ENCODE measurements around the gene SLC19A1.

Gene SLC19A1

GRCh38 chr21:45450423-45451090 is 91.7 kb downstream of the SLC19A1 start:
- H3K4me1 ChIP-seq (ENCODE audit: insufficient read depth, low read length): no peaks in the 10 kb centered on the region
- H3K9ac ChIP-seq (ENCODE audit: low read depth, low read length): no peak overlapping the region
- H3K36me3 ChIP-seq (ENCODE audit: insufficient read depth, low read length): no peaks in the 10 kb centered on the region; the same call in 1 of the 2 replicates
- H3K9me3 ChIP-seq (ENCODE audit: control insufficient read depth, insufficient read depth, low read length): 0 out of 2 replicates have a peak, but pooled peaks cover 4% of the 10 kb centered on the region

DNA sequence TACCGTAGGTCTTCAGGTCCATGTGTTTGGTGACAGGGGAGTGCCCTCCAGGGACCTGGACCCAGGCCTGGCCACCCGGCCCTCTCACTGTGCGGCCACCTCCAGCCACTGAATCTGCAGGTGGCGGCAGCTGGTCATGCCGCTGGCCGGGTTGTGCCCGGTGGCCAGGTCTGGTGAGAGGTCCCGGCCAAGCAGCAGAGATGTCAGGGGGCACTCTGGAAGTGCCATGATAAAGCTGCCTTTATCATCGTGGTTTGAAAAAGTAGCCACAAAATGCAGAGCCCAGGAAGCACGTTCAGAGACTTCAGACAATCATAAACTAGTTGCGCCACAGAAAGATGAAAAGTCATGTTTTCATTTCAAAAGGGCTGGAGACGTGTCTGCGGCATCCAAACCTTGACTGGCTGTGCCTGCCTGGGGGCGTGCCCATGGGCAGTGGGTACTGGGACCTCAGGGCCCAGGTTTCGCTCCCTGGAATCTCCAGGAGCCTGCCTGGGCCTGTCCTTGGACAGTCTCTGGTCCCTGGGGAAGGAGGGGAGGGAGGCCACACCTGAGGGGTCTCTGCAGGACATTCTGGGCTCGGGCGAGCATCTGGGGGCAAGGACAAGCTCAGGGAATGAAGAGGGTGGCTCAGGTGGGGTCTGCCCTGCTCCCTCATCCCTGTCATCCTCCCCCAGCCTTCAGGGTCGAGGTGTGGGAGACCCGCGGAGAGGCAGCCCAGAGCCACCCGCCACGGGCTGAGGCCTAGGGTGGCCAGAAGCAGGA is 92.4 kb downstream of the SLC19A1 start:
- Histone ChIP-seq H3K36me3 (ENCODE audit: insufficient read depth, low read length) (no peaks in the 10 kb centered on the region; the same call in 1 of the 2 replicates), H3K9ac (ENCODE audit: low read depth, low read length) (no peak overlapping the region), H3K9me3 (ENCODE audit: control insufficient read depth, insufficient read depth, low read length) (0 out of 2 replicates have a peak, but pooled peaks cover 4% of the 10 kb centered on the region), H3K4me1 (ENCODE audit: insufficient read depth, low read length) (no peaks in the 10 kb centered on the region)

GRCh38 chr21:45448810-45449657 is 93.2 kb downstream of the SLC19A1 start:
- H3K4me1 ChIP-seq (ENCODE audit: insufficient read depth, low read length): no peaks in the 10 kb centered on the region
- no peak overlapping the region for H3K9ac ChIP-seq (ENCODE audit: low read depth, low read length)
- H3K36me3 ChIP-seq (ENCODE audit: insufficient read depth, low read length): no peaks in the 10 kb centered on the region; the same call in 1 of the 2 replicates
- 0 out of 2 replicates have a peak, but pooled peaks cover 4% of the 10 kb centered on the region for H3K9me3 ChIP-seq (ENCODE audit: control insufficient read depth, insufficient read depth, low read length)

- Histone ChIP-seq H3K4me1 (ENCODE audit: insufficient read depth, low read length) (no peaks in the 10 kb centered on the region), H3K9me3 (ENCODE audit: control insufficient read depth, insufficient read depth, low read length) (0 out of 2 replicates have a peak, but pooled peaks cover 4% of the 10 kb centered on the region), H3K36me3 (ENCODE audit: insufficient read depth, low read length) (no peaks in the 10 kb centered on the region), H3K9ac (ENCODE audit: low read depth, low read length) (no peak overlapping the region)
Measured at GRCh38 chr21:45448283-45448809, 93.9 kb downstream of the SLC19A1 start.

Measured in ES-I3 (cell line).